HG03575 (cell line): ENCODE data around the gene KIAA1328.

Source experiments
- ATAC-seq: cut with Tn5 transposase; IDR thresholded peaks from one replicate; pipeline ENCODE4 v1.9.1; 2021; ENCODE audit not compliant: unreplicated experiment, insufficient number of reproducible peaks, low FRiP score; ENCODE audit errors: extremely low read depth

KIAA1328 gene

DNA sequence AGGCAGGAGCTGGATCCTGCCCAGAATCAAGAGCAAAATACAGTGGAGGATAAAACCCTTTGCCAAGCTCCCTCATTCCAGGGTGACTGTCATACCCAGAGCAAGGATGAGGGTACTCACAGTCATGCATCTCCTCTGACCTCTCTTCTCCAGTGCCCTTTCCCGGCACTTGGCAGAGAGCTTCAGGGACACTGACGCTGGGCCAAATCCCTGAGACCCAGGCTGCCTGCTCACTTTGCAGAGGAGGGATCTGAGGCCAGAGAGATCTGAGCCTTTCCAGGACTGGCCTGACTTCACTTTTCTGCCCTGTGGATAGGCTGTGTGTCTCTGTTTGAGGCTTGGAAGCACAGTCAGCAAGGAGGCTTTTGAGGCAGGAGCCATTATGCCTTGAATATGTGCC, 406.7 kb downstream of the KIAA1328 start:
- ATAC-seq: no peak

DNA sequence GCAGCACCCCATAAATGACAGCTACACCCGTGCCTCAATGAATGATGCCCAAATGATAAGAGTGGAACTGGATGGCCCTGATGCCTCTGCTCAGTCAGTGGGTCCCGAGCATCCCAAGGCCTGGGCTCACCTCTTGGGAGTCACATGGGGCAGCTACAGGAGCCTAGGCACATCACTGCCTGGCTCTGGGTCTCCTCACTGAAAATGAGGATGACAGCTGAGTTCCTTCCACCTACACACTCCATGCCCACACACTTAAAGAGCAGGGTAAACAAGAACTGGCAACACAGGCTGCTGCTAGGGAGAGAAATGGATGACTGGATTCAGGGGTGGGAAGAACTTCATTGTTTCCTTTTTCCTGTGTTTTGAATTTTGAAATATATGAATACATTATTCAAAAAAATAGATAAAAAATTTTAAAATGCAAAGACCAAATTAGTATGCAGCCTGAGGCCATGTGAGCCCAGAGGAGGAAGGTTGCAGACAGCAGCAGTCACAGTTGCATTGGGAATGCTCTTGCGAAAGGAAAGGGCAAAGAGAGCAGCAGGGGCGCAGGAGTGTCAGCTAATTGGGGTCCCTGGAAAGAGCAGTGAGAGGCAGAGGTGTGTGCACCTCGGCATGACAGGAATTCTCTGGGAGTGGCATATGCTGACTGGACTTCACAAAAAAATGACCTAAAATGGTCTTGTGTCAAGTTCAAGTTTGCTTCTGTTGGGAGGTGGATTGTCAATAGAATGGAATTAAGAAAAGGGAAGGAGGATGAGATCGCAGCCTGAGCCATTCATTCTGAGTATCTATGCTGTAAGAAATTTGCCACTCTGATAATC, 409.6 kb downstream of the KIAA1328 start:
- no peak for ATAC-seq

DNA sequence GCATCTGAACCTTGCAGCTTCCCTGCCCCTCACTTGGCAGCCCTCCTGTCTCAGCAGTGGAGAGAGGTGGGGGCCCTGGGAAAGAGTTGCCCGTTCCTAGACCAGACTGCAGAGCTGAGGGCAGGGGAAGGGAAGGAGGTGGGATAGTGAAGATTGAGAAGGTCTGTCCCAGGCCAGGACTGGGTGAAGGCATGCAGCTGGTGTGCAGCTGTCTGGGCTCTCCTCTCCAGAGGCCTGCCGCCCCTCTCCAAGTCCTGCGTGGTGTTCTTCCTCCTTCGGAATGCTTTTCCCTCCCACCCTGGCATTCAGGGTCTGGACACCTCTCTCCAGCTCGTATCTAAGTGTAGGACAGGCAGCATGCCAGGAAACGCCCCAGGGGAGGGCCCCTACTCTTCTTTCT, 413.2 kb downstream of the KIAA1328 start:
- no peak for ATAC-seq

DNA sequence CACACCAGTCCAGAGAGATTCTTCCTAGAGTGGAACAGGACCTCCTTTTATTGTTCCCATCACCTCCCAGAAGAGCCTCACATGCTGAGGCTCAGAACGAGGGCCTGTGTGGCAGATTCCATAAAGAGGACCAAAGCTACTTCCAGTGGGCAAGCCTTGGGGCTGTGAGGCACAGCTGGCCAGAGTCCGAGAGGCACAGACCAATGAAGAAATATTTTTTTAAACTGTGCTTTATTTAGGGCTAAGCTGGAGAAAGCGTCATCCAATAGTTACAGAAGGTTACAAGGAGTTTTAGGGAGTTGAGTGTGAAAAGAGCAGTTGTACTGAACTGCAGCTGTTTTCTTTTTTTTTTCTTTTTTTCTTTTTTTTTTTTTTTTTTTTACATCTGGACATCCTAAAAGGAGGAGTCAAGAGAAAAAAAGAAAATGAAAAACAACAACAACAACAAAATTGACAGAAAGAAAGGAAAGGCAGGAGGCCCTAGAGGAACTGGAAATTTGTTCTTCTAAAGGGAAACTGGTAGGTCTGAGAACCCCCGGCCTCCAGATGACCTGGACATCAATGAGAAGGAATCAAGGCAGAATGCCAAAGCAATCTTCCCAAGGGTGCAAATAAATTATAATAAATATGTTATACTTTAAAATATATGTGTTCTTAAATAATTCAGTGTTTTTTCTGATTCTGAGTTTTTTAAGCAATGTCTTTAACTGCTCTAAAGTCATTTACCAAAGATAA, 414.1 kb downstream of the KIAA1328 start:
- ATAC-seq: no peak

DNA sequence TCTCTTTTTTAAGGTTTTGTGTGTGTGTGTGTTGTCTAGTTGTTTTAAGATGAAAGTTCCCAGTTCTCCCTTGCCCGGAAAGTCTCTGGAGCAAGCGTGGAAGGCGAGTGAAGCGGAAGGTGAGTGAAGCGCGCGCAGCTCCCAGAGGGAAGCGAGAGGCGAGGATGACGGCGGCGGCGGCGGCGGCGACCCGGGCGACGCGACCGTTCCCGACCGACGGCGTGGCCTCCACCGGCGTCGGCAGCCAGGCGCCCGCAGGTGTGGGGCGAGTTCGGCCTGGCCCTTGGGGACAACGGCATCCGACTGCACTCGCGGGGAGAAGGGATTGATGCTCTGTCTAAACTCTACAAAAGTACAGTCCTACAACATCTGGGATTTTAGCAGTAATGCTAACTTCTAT, 414.8 kb downstream of the KIAA1328 start:
- no peak for ATAC-seq

DNA sequence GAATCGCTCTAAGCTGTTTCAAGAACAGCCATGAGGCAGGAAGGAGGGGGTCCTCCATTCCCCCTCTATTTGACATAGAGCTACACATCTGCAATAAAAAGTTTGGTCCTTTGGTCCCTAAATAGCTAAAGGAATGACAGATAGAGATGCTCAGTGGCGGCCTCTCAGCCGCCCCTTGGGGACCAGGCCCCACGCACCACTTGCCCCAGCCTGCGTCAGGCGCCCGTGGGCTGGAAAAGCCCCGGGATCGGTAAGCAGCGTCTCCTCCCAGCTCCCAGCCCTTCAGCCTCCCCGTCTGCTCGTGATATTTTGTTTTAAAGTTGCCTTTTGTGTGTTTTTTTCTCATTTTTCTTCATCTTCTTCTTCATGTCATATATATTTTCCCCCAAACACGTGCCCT, 415.7 kb downstream of the KIAA1328 start:
- ATAC-seq: no peak

DNA sequence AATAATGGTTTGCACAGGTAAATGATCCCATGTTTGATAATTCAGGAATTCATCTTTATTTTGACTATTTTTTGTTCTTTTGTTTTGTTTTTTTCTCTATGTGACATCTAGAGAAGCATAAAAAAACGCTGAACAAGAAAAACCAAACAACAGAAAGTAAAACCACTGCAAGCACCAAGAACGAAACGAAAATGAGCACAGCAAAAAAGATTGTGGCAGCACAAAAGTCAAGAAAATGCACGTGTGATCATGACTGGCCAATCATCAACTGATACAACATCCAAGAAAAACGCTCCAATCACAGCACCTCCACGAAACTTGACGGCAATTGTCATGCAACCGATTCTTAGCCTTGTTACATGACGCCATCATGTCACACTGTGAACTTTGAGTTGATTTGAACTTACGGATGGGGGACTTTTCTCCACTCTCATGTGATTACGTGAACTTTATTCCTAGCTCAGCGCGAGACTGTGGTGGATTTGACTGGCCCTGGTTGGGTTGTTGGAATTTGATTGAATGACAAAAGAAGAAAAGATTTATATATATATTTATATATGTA, 417.9 kb downstream of the KIAA1328 start:
- no peak for ATAC-seq

DNA sequence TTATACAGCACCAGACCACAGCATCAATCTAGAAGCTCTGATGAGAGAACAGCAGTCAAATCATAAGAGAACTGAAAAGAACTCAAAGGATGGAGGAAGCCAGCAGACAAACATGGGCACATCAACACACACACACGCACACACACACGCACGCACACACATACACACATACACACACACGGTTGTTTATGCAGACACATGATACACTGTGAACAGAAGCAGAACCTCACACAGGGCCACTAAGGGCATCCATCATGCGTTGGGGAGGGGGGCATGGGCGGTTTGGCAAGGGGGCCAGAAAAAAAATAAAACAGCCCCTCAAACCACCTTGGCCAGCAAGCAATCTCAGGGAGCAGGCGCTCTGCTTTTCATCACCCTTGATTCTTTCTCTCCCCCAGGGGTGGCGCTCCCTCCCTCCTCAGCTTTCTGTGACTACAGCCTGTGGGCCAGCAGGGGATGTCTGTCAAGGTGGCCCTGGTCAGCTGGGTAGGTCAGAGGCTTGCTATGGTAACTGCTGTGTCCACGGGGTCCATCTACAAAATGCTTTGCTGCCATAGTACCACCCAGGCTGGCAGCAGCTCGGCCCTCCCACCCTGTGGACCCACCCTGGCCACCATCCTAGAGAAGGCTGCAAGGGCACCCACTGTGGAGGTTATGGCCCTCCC, 418.7 kb downstream of the KIAA1328 start:
- ATAC-seq: no peak

DNA sequence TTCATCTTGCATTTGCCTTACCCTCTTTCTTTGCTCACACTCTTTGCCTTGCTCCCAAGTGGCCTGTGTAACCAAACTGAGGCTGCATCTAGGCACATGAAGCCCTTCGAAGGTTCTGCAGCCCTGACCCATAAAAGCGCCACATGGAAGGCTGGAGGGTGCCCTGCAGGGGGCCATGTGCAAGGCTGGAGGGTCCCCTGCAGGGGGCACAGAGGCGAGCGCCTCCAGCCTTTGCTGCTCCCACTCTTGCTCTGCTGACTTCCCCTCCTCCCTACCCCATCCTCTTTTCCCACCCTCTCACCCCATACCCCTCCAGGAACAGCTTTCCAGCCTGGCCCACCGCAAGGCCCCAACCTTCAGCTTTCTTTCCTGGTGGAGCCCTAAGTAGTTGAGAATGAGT, 419.4 kb downstream of the KIAA1328 start:
- ATAC-seq: no peak

DNA sequence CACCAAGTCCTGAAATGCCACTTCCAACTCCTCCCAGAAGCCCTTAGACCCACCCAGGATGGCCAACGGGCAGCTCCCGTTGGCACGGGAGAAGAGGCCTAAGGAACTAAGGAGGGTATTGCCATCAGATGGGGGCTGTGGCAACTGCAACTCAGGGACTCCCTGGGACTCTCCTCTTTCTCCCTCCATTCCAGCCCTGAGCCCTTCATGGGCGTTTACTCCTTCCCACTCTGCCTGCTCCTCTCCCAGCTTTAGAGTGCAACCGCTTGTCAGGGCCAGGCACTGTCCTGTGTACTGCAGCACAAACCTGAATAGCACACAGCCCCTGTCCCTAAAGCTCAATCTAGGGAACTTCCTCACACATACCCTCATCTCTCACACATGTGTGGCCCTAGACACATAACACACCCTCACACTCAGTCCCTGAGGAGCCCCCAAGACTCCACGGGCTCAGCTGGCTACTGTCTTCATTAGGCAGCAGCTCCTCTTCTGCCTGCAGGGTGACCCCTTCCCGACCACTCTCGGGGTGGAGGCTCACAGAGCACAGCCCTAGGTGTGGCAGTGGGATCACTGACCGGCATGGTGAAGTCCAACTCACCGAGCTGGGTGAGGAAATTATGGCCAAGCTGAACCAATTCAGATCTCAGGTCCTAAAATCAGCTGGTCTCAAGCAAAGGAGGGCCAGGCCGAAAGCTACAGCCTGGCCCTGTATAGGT, 420.4 kb downstream of the KIAA1328 start:
- ATAC-seq: no peak

DNA sequence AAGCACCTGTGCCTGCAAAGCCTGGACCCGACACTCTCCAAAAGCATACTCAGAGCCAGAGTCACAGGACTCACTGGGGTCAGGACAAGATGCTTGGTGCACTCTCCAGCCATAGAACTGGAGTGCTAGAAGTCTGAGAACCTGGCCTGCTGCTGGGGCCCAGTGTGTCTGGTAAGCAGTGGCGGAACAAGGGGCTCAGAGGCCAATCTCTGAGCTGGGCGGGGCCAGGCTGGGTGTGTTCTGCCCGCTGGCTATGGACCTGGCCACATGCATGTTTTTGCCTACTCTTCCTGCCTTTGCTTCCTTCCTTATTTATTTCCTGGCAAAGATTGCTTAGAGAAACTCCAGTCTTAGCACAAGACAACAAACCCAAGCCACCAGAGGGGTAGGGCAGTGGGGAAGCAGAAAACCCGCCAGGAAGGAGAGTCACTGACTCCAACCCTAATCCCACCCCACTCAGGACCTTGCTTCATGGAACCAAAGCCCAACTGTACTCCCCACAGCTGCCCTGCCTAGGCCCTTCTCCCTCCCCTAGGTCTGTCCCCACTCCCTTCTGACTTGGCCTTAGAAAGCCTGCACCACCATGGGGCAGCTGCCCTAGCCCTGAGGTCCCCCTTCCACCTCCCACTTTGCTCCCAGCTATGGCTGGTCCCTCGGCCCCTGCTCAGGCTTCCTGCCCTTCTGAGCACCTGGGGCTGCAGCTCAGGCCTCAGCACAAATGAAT, 421.1 kb downstream of the KIAA1328 start:
- no peak for ATAC-seq

DNA sequence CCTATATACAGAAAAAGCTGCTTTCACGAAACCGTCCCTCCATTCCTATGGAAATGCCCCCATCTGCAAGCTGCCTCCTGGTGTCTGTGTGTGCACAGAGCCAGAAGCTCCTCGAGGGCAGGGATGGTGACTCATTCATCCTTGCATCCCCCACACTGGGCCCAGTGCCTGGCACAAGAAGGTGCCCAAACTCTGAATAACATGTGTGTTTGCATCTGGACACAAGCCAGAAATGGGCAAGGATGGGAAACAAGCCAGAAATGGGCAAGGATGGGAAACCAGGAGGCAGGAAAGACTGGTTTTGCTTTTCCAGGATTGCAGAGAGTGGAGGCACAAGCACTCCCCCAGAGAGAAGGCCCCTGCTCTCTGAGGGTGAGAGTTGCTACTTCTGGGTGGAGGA, 422.8 kb downstream of the KIAA1328 start:
- ATAC-seq: no peak

DNA sequence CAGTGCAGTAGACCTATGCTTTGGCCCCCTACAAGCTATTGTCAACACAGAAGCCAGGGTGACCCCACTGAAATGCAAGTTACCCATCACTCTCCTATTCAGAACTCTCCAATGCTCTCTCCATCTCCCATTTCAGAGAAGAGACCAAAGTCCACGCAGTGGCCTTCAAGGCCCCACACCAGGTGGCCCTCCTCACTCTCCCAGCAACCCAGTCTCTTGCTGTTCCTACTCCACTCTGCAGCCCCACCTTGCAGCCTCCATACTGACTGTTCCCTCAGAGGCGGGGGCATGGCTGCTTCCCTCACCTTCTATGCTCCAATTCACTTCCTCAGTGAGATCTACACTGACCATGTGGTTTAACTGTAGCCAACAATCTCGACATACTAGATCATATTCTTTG, 423.4 kb downstream of the KIAA1328 start:
- ATAC-seq: no peak

DNA sequence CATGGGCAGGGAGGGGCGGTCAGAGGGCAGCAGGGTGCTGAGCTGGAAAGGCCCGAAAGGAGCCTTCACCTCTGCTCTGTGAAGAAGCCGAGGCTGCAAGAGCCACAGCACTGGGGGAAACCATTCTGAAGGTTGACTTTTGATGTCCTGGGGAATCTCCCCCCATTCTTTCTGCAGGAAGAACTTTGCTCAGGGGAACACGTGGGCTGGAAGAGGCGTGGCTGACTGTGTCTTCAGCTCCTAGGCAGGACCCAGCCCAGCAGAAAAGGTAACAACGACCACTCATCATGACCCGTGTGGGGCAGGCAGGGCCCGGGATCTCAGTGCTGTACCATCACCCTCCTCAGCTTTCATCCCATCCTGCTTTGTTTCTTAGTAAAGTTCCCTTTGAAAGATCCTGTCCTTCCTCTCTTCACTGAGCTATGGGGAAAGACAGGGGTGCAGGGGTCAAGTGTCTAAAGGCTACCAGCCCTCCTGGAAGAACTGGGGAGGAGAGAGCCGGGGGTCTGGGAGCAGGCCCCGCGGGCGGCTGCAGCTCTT, 424.0 kb downstream of the KIAA1328 start:
- no peak for ATAC-seq

DNA sequence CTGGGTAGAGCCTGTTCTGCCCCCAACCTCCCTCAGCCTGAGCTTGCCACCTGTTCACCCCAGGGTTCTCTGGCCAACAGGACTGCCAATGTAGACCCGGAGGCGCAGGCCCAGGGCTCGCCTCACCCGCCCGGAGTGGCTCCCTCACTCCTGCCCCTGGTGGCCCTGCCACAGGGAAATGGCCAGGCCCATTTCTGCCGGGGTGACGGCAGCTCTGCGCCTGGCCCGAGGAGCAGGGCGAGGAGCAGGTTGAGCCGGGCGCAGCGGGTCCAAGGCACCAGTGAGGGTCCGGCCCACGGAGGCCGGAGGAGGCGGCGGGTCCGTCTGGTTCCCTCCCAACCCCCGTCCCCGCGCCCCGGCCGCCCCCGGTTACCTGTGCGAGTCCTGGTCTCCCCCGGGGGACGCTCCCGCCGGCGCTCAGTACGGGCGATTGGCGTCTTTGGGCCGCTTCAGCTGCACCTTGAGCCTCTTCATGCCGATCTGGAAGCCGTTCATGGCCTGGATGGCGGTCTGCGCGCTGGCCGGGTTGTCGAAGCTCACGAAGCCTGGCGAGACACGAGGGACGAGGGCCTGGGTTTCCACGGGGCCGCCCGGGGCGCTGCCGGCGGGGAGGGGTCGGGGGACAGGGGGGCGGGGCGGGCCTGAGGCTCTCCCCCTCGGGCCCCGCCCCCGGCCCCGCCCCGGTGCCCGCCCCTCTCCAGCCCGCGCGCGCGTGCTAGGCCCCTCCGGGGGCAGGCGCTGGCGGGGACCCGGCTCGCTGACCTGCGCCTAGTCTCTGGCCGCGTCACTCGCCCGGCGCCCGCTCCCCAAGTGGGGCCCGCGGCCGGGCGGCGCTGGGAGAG, 424.7 kb downstream of the KIAA1328 start:
- no peak for ATAC-seq

DNA sequence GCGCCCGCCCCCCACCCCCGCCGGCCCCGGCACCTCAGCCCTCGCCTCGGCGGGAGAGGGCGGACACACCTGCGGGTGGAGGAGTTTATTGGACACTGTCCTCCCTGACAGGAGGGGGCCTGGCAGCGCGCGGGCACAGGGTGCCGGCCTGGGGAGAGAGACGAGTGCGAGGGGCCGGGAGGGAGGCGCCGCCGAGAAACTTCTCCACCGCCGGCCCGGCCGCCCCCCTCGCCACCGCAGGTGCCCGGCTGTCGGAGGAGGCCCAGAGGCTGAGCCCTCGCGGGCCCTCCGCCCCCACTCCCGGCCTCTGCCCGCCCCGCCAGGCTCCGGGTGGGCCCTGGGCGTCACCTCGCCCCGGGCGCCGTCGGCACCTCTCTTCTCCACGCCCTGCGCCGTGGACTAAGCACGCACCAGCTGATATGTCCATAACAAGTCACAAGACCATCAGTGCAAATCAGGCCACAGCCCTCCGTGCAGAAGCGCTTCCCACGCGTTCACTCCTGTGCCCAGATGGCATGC, 425.4 kb downstream of the KIAA1328 start:
- no peak for ATAC-seq

DNA sequence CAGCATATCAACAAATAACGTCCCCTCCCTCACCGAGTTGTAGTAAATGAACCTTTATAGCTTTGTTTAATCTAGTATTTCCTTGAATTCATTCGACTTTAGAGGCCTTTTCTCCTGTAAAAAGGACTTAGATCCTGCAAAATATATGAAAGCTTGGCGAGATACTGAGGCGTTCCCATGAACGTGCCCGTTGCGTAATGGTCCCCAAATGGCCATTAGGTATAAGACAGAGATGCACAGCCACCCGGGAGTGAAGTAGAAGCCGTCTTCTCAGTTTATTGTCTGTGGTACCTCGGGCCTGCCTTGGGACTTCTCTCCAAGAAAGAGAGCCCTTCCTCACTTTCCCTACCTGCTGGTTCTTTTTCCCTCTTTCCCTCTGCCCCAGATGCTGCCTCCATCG, 426.0 kb downstream of the KIAA1328 start:
- ATAC-seq: no peak
